ENCODE data around the gene ITPRIPL1. TPM values are rescaled to one million over a fixed set of nuclear protein-coding genes. Genes with fewer than 3 reads are reported as not detected.

ITPRIPL1 gene
- total RNA-seq, 1 donor from 2014 or later = 1.5 TPM

DNA sequence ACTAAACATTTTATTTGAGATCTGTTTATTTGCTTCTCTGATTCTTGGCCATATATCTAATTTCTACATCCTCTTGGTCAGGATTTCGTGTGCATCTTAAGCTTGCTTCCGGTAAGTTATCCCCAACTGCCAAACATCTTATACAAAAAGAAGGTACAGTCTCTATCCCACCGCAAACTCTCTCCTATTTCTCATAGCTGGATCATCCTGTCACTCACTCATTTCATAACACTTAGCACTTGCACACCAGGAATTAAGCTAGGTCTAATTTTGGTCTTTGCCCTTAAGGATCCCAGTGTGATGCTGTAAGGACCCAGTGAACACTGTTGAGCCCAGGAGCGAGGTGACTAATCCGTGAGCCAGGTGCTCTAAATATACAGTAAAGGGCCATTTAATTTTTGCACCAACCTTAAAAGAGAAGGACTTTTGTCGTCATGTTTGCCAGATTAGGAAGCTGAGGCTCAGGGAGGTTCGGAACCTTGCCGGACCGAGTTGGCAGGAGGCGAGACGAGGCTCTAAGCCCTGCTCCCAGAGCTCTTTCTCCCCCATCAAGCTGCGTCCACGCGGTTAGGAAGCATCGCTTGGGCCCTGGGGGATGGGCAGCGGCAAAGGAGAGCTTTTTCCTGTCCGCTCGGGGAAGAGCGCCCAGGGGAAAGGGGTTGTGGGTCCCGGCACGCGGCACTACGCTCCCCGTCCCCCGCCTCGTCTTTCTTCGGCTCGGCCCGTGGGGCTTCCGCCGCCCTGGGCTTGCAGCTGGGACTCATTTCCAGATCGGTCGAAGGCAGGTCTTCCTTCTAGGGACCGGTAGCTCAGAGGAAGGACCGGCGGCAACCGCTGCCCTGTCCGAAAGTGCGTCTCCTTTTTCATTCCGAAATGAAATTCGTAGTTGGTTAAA lies 4.1 kb upstream of the ITPRIPL1 start:
- no peak for DNase-seq (ENCODE audit: low spot score)

GRCh38 chr2:96323849-96324248 lies 1.3 kb upstream of the ITPRIPL1 start:
- no peak for DNase-seq (ENCODE audit: low spot score)

DNA sequence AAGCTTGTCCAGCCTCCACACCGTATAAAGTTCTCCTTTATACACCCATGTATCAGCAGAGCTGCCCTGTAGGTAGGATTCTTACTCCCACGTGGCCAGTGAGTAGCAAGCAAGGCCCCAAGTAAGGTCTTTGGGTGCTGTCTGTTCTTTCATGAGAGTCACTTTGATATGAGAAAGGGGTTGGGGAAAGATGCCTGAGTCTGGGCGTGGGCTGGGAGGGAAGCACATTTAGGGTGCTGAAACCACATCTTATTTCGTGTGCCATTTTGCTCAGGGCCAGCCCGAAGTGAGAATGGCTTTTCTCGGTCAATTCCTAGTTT lies 436 bp upstream of the ITPRIPL1 start:
- no peak for DNase-seq (ENCODE audit: low spot score)

GRCh38 chr2:96325884-96326255 lies 753 bp downstream of the ITPRIPL1 start:
- DNase-seq (ENCODE audit: low spot score) = no peak

GRCh38 chr2:96326564-96326963 lies 1.4 kb downstream of the ITPRIPL1 start:
- no peak for DNase-seq (ENCODE audit: low spot score)

DNA sequence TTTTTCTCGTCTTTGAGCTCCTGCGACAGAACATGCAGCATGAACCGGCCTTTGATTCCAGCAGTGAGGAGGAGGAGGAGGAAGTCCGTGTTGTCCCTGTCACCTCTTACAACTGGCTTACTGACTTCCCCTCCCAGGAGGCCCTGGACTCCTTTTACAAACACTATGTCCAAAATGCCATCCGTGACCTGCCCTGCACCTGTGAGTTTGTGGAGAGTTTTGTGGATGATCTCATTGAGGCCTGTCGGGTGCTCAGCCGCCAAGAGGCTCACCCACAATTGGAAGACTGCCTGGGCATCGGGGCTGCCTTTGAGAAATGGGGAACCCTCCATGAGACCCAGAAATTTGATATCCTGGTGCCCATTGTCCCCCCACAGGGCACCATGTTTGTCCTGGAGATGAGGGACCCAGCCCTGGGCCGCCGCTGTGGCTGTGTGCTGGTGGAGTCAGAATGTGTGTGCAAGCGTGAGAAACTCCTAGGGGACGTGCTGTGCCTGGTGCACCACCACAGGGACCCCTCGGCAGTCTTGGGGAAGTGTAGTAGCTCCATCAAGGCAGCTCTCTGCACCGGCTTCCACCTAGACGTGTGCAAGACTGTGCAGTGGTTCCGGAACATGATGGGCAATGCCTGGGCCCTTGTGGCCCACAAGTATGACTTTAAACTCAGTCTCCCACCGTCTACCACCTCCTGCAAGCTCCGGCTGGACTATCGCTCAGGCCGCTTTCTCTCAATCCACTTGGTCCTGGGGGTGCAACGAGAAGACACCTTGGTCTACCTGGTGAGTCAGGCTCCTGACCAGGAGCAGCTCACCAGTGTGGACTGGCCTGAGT lies 2.1 kb downstream of the ITPRIPL1 start:
- no peak for DNase-seq (ENCODE audit: low spot score)

GRCh38 chr2:96329456-96329855 lies 4.3 kb downstream of the ITPRIPL1 start:
- no peak for DNase-seq (ENCODE audit: low spot score)

GRCh38 chr2:96329874-96330273 lies 4.8 kb downstream of the ITPRIPL1 start:
- no peak for DNase-seq (ENCODE audit: low spot score)

GRCh38 chr2:96330407-96330806 lies 5.3 kb downstream of the ITPRIPL1 start:
- DNase-seq (ENCODE audit: low spot score) = no peak

GRCh38 chr2:96333708-96334107 lies 8.6 kb downstream of the ITPRIPL1 start:
- DNase-seq (ENCODE audit: low spot score) = no peak

- no peak for DNase-seq (ENCODE audit: low spot score)
Measured at GRCh38 chr2:96336104-96336775, 11.1 kb downstream of the ITPRIPL1 start.

DNA sequence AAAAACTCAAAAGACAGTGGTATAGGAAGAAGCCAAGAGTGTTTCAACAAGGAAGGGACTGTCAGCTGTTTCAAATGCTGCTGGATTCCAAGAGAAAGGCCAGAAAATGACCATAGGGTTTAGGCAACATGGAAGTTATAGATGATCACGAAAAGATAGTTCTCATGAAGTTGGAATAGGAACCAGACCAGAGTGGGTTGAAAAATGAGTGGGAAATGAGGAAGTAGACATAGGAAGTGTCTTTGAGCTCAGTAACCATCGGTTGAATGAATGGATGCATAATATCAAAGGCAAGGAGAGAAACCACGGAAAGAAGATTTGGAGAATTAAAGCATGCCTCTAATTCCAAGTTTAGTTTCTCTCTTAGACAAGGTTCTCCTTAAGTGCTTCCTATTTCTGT lies 11.8 kb downstream of the ITPRIPL1 start:
- DNase-seq (ENCODE audit: low spot score) = no peak

GRCh38 chr2:96340493-96341414 lies 15.6 kb downstream of the ITPRIPL1 start:
- no peak for DNase-seq (ENCODE audit: low spot score)

DNA sequence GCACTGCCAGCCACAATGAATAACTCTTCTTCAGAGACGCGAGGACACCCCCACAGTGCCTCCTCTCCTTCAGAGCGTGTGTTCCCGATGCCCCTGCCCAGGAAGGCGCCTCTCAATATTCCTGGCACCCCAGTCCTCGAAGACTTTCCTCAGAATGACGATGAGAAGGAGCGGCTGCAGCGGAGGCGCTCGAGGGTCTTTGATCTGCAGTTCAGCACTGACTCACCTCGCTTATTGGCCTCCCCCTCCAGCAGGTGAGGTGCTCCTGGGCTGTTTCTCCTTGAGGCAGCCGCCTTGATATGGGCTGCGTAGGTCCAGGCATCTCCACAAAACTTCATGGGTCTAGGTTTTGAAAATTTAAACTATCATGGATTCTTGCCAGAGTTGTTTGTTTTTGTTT lies 16.5 kb downstream of the ITPRIPL1 start:
- DNase-seq (ENCODE audit: low spot score) = no peak

DNA sequence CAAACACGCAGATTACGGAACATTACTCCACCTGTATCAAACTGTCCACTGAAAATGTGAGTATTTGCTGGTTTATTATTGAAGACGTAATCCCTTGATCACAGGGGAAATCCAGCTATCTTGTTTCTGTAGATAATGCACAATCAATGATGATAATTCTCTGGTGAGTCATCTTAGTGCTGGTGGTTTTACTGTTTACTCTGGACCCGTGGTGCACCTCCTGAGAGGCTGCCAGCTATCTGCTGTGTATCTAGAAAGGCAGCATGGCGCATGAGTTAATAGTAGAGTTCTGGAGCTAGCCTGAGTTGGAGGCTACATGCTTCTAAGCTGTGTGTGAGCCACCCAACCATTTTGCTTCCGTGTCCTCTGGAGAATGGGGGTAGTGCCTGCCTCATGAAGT lies 17.0 kb downstream of the ITPRIPL1 start:
- DNase-seq (ENCODE audit: low spot score) = peak; percentile 78

- DNase-seq (ENCODE audit: low spot score) = peak; percentile 30
Measured at GRCh38 chr2:96344011-96344410, 18.9 kb downstream of the ITPRIPL1 start.

DNA sequence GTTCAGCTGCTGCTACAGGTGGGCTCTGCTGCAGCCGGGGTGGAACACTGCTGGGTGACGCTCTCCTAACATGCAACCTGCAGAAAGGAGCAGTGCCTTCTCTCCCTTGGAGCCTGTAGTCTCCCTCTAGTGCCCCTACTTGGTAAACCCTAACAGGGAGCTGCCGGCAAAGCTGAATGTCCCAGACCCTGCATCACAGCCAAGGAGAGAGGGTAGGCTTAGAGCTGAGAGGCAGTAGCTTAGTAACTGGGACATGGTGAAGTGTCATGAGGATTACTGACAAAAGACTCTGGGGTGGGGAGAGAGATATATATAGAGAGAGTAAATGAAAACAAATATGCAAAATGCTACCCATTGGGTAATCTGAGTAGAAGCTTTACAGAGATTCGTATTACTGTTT lies 20.3 kb downstream of the ITPRIPL1 start:
- no peak for DNase-seq (ENCODE audit: low spot score)

DNA sequence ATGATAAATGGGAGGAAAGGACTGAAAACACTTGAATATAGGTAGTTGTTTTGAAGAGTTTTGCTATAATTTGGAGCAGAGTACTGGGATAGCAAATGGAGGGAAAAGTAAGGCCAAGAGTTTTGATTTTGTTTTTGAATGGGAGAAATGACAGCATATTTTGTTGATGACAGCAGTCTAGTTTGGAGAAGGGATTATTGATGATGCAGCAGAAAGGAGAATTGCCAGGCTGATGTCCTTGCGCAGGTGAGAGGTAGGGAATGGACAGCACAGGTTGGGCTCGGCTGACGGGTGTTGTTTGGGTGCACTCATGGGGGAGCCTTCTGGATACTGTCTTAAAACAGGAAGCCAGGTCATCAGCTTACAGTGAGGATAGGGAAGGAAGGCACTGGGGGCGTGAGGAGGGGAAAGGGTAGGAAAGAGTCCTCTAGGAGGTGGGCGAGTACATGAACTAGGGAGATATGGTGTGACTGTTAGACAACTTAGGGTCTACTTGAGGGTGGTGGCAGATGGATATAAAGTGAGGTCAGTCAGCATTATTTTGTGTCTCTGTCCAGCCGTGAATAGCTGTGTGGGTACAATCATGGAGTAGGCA lies 20.8 kb downstream of the ITPRIPL1 start:
- no peak for DNase-seq (ENCODE audit: low spot score)

DNA sequence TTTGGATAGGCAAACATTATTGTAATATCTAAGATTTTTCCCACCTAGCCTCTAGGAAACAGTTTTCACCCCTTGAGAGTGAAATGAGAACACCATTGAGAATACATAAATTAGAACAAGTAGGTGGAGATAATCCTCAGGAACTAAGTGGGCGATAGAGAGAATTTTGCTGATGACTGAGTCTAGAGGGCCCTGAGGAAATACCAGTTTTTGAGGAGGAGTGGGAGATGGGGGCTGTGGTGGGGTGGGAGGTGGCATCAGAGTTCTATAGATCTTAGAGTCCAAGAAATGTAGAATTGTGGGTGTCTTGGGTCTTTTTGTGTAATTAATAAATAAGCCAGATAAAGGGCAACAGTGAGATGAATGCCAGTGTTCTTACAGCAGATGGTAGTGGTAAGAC lies 22.3 kb downstream of the ITPRIPL1 start:
- no peak for DNase-seq (ENCODE audit: low spot score)

DNA sequence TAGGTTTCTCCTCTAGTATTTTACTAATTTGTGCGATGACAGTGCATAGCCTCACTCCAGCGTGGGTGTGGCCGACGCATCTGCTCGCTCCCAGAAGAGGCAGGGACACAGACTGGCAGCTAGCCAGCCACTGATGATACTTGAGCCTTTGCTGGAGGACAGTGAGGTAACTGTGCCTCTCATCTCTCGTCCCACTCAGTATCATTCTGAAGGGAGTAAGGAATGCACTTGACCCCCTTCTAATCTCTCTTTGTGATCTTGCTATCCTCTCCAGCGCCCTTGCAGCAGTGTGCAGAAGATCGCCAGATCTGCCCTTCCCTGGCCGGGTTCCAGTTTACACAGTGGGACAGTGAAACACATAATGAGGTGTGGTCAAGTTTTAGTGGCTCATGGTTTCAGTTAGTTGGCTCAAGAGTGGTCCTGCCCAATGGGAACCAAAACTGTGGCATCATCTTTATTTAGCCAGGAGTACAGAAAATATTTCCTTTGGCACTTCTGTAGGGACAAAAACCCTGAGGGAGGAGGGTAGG lies 28.0 kb downstream of the ITPRIPL1 start:
- DNase-seq (ENCODE audit: low spot score) = no peak

DNA sequence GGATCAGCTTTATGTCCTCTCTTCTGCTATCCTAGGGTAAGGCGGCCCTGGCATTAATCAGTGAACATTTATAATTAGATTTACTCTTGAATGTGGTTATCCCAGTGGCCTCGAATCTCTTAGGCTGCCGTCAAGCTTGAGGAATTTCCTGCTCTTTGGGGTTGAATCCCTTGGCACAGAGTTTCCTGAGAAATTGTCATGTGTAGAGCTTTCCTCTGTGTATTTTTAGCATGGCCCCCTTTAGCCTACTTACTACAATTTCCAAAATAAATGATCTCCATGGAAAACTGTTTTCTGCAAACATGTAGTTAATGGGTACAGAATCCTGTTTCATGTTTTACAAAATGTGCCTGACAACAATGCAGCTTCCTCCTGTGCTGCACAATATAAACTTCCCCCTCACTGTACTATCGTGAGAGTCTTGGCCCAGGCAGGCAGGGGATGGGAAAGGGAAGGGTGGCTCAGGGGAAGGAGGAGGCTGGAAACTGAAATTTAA lies 28.5 kb downstream of the ITPRIPL1 start:
- DNase-seq (ENCODE audit: low spot score) = no peak

Data from mucosa of gallbladder (tissue), 1 donor.